Keratinocyte (primary cell): ENCODE data around the gene ATP7A. TPM values are rescaled to one million over a fixed set of nuclear protein-coding genes. Genes with fewer than 3 reads are reported as not detected.
"Not testable (repeated sequence)": the region's sequence is repeated elsewhere in the genome, so short reads cannot be mapped to it uniquely, and the experiment has no call there.

Source experiments
- DNase-seq: peaks from one replicate; pipeline ENCODE4 v3.0.0-alpha.2; 2011; ENCODE audit warnings: low read depth, missing footprints, low spot score
- FAIRE-seq: peaks from 2 replicates; lab custom pipeline; 2011; peaks lifted over from hg19 to GRCh38; lab: Jason Lieb, UNC
- H2AFZ ChIP-seq: 2 replicates; pipeline ENCODE4 v1.6.0; 2012; ENCODE audit warnings: low read length, control low read depth, inconsistent platforms; ENCODE audit not compliant: control insufficient read depth
- H3K27ac ChIP-seq: 2 replicates; pipeline ENCODE4 v1.5.1; 2011; ENCODE audit warnings: low read length; ENCODE audit not compliant: control insufficient read depth, insufficient read depth
- H3K27me3 ChIP-seq: 3 replicates; pipeline ENCODE4 v1.6.0; 2011; ENCODE audit warnings: low read length; ENCODE audit not compliant: control insufficient read depth, insufficient read depth; ENCODE audit errors: extremely low read depth
- H3K36me3 ChIP-seq, 2 experiments: 2 replicates in 1 of 2; 3 replicates in 1 of 2; pipeline ENCODE4 v1.5.1; 2011; ENCODE audit warnings: low read length in 2 of 2, mild to moderate bottlenecking in 1 of 2; ENCODE audit not compliant: control insufficient read depth in 2 of 2, insufficient read depth in 2 of 2; ENCODE audit errors: extremely low read depth in 1 of 2
- H3K4me1 ChIP-seq: 3 replicates; pipeline ENCODE4 v1.5.1; 2011; ENCODE audit warnings: low read length; ENCODE audit not compliant: control insufficient read depth, insufficient read depth; ENCODE audit errors: extremely low read depth
- H3K4me2 ChIP-seq: 3 replicates; pipeline ENCODE4 v1.6.0; 2011; ENCODE audit warnings: low read depth, low read length; ENCODE audit not compliant: control insufficient read depth, insufficient read depth; ENCODE audit errors: extremely low read depth
- H3K4me3 ChIP-seq, 3 experiments: fragments of 200-600 bp in 1 of 3; sonication (generic) in 1 of 3; 2 replicates in 2 of 3; 3 replicates in 1 of 3; pipeline ENCODE4 v1.5.1; 2011 to 2016; ENCODE audit warnings: low read length in 3 of 3, mild to moderate bottlenecking in 3 of 3, control low read depth in 2 of 3, inconsistent platforms in 1 of 3, low read depth in 1 of 3, mixed read lengths in 1 of 3, mixed run types in 1 of 3, moderate library complexity in 1 of 3; ENCODE audit not compliant: control insufficient read depth in 2 of 3, insufficient read depth in 2 of 3; ENCODE audit errors: extremely low read depth in 1 of 3
- H3K79me2 ChIP-seq: 2 replicates; pipeline ENCODE4 v1.6.0; 2012; ENCODE audit warnings: low read length; ENCODE audit not compliant: control insufficient read depth, insufficient read depth
- H3K9ac ChIP-seq: 3 replicates; pipeline ENCODE4 v1.6.0; 2011; ENCODE audit warnings: low read length; ENCODE audit not compliant: control insufficient read depth, insufficient read depth; ENCODE audit errors: extremely low read depth
- H3K9me1 ChIP-seq: 3 replicates; pipeline ENCODE4 v1.6.0; 2011; ENCODE audit warnings: low read length; ENCODE audit not compliant: control insufficient read depth, insufficient read depth; ENCODE audit errors: extremely low read depth
- H3K9me3 ChIP-seq: 2 replicates; pipeline ENCODE4 v1.5.1; 2012; ENCODE audit warnings: low read depth, low read length; ENCODE audit not compliant: control insufficient read depth
- H4K20me1 ChIP-seq: 3 replicates; pipeline ENCODE4 v1.6.0; 2011; ENCODE audit warnings: low read length; ENCODE audit not compliant: control insufficient read depth, insufficient read depth; ENCODE audit errors: extremely low read depth
- EZH2 ChIP-seq: IDR thresholded peaks from one replicate; pipeline ENCODE4 v1.6.1; 2012; ENCODE audit warnings: inconsistent platforms, mild to moderate bottlenecking, low read length, moderate library complexity
- dilution Hi-C: fragments of 300-500 bp; cut with MboI; formaldehyde crosslinking; loops from one replicate; pipeline ENCODE4 v1.7.0; 2020; ENCODE audit warnings: low sequenced_read_pairs; ENCODE audit not compliant: extremely low pct_ligation_motif_present
- polyA plus RNA-seq, 5 experiments: library from polyadenylated mRNA; depleted of rRNA in 3 of 5; stranded (reverse) in 3 of 5; stranded (forward) in 1 of 5; unstranded in 1 of 5; fragments of >200 nt; gene quantifications; 1 replicate in 1 of 5; 2 replicates in 3 of 5; 3 replicates in 1 of 5; pipeline versions ENCODE4 v1.2.1 to v1.2.3, GENCODE V29; 2011 to 2012; ENCODE audit warnings: missing spikeins in 2 of 5, low read depth in 1 of 5, low replicate concordance in 1 of 5
- TF ChIP-seq, protein P1 (sequence below), 3 experiments: IDR thresholded peaks in 1 of 3; conservative IDR thresholded peaks in 1 of 3; optimal IDR thresholded peaks in 1 of 3; 2 replicates in 2 of 3; 3 replicates in 1 of 3; pipeline versions ENCODE3 to v1.5.1; 2011; ENCODE audit warnings: low read length in 3 of 3, mild to moderate bottlenecking in 3 of 3, moderate library complexity in 2 of 3, control low read depth in 1 of 3, inconsistent platforms in 1 of 3; ENCODE audit not compliant: insufficient read depth in 2 of 3; ENCODE audit errors: extremely low read depth in 1 of 3

Gene ATP7A
- polyA plus RNA-seq, 1 donor (not counting 4 experiments of a cell fraction or from before 2014, with no cell fraction given) = 4.0 TPM

DNA sequence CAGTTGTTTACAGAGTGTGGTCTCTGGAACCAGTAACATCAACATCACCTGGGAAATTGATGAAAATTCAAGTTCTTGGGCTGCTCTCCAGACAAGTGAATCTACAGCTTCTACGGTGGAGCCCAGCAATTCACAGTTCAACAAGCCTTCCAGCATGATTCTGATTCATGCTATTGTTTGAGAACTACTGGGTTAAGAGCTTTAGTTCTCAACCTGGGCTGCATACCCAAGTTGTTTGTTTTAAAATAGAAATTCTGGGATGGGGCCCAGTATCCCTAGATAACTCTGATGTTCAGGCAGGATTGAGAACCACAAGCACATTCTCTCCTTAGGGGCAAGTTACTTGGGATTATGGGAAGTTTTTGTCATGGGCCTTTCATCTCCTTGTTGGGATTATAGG lies 155.6 kb downstream of the ATP7A start:
- Histone ChIP-seq H3K27me3 (no peaks in the 10 kb centered on the region), H3K79me2 (no peaks in the 10 kb centered on the region)
- no peak for FAIRE-seq

DNA sequence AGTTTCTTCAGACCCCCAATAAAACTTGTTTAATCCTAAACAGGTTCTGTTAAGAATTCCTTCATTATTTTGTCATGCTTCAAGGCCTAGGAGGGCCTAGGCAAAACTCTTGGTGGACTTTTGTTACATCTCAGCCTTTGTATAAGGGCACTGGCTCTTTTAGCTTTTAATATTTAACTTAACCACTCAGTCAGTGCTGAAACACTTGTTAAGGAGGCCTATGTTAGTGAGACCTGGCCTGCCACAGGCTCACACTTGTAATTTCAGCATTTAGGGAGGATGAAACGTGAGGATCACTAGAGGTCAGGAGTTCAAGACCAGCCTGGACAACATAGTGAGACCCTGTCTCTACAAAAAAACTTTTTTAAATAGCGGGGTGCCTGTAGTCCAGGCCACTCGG lies 160.8 kb downstream of the ATP7A start:
- Histone ChIP-seq H3K4me2 (no peak overlapping the region), H3K9me3 (peaks cover 2% of the 10 kb centered on the region), H3K9me1 (no peaks in the 10 kb centered on the region), H3K79me2 (no peaks in the 10 kb centered on the region), H3K36me3 (no peaks in the 10 kb centered on the region), H3K4me1 (no peaks in the 10 kb centered on the region), H3K9ac (no peak overlapping the region), H3K27me3 (no peaks in the 10 kb centered on the region), H3K4me3 (no peak overlapping the region), H2AFZ (no peak overlapping the region), H4K20me1 (no peaks in the 10 kb centered on the region), H3K27ac (no peak overlapping the region)
- TF ChIP-seq, protein P1, sequence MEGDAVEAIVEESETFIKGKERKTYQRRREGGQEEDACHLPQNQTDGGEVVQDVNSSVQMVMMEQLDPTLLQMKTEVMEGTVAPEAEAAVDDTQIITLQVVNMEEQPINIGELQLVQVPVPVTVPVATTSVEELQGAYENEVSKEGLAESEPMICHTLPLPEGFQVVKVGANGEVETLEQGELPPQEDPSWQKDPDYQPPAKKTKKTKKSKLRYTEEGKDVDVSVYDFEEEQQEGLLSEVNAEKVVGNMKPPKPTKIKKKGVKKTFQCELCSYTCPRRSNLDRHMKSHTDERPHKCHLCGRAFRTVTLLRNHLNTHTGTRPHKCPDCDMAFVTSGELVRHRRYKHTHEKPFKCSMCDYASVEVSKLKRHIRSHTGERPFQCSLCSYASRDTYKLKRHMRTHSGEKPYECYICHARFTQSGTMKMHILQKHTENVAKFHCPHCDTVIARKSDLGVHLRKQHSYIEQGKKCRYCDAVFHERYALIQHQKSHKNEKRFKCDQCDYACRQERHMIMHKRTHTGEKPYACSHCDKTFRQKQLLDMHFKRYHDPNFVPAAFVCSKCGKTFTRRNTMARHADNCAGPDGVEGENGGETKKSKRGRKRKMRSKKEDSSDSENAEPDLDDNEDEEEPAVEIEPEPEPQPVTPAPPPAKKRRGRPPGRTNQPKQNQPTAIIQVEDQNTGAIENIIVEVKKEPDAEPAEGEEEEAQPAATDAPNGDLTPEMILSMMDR (optimal IDR thresholded peaks at IDR 0.05 in 1 of 3, IDR thresholded peaks at IDR 0.05 in 1 of 3, conservative IDR thresholded peaks at IDR 0.05 in 1 of 3; ENCODE audit: extremely low read depth in 1 of 3, insufficient read depth in 2 of 3, low read length in 3 of 3) = no peak
- no peak for TF ChIP-seq EZH2
- dilution Hi-C loops = no loop called here
- FAIRE-seq = no peak
- no peak for DNase-seq

More for the DNA sequence above, 155.6 kb downstream of the ATP7A start:
- H3K9me3 ChIP-seq = no peaks in the 10 kb centered on the region
- no peaks in the 10 kb centered on the region for H3K36me3 ChIP-seq
- TF ChIP-seq EZH2 = no peak
- TF ChIP-seq, protein P1 (optimal IDR thresholded peaks at IDR 0.05 in 1 of 3, IDR thresholded peaks at IDR 0.05 in 1 of 3, conservative IDR thresholded peaks at IDR 0.05 in 1 of 3; ENCODE audit: extremely low read depth in 1 of 3, insufficient read depth in 2 of 3, low read length in 3 of 3) = no peak
- H3K4me2 ChIP-seq = no peak overlapping the region
- H3K4me3 ChIP-seq = no peak overlapping the region
- dilution Hi-C loops = no loop called here
- H3K9me1 ChIP-seq = no peaks in the 10 kb centered on the region
- no peak for DNase-seq
- H3K27ac ChIP-seq = no peak overlapping the region
- H3K9ac ChIP-seq = no peak overlapping the region
- H4K20me1 ChIP-seq = no peaks in the 10 kb centered on the region
- H2AFZ ChIP-seq = no peak overlapping the region
- peaks cover 2% of the 10 kb centered on the region for H3K4me1 ChIP-seq

DNA sequence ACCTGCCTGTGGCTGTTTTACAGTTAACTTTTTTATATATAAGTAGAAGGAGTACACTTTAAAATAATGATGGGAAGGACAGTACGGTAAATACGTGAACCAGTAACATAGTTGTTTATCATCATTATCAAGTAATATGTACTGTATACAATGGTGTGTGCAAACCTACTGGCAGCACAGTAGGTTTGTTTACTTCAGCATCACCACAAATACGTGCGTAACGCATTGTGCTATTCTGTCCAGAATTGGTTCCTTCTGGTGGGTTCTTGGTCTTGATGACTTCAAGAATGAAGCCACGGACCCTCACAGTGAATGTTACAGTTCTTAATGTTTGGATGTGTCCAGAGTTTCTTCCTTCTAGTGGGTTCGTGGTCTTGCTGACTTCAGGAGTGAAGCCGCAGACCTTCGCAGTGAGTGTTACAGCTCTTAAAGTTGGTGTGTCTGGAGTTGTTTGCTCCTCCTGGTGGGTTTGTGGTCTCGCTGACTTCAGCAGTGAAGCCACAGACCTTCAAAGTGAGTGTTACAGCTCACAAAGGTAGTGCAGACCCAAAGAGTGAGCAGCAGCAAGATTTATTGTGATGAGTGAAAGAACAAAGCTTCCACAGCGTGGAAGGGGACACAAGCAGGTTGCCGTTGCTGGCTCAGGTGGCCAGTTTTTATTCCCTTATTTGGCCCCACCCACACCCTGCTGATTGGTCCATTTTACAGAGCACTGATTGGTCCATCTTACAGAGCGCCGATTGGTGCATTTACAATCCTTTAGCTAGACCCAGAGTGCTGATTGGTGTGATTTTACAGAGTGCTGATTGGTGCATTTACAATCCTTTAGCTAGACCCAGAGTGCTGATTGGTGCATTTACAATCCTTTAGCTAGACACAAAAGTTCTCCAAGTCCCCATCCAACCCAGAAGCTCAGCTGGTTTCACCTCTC lies 162.9 kb downstream of the ATP7A start:
- H2AFZ ChIP-seq, FAIRE-seq, dilution Hi-C loops, H4K20me1 ChIP-seq, H3K9me3 ChIP-seq, H3K36me3 ChIP-seq, DNase-seq, H3K4me2 ChIP-seq, H3K4me1 ChIP-seq, H3K27me3 ChIP-seq, H3K9me1 ChIP-seq, H3K9ac ChIP-seq, H3K4me3 ChIP-seq, H3K79me2 ChIP-seq, H3K27ac ChIP-seq: not testable (repeated sequence)
